Stimulated activated CD8-positive, alpha-beta memory T cell treated with anti-CD3 and anti-CD28 coated beads, Interleukin-12 subunit alpha, Interleukin-12 subunit beta, amount 100 ng/mL, for 24 hours (primary cell): ENCODE data around the gene RARB.

Experiments used
- DNase-seq: peaks from one replicate; pipeline ENCODE4 v3.0.0-alpha.2; 2020; ENCODE audit errors: extremely low read depth

RARB gene

DNA sequence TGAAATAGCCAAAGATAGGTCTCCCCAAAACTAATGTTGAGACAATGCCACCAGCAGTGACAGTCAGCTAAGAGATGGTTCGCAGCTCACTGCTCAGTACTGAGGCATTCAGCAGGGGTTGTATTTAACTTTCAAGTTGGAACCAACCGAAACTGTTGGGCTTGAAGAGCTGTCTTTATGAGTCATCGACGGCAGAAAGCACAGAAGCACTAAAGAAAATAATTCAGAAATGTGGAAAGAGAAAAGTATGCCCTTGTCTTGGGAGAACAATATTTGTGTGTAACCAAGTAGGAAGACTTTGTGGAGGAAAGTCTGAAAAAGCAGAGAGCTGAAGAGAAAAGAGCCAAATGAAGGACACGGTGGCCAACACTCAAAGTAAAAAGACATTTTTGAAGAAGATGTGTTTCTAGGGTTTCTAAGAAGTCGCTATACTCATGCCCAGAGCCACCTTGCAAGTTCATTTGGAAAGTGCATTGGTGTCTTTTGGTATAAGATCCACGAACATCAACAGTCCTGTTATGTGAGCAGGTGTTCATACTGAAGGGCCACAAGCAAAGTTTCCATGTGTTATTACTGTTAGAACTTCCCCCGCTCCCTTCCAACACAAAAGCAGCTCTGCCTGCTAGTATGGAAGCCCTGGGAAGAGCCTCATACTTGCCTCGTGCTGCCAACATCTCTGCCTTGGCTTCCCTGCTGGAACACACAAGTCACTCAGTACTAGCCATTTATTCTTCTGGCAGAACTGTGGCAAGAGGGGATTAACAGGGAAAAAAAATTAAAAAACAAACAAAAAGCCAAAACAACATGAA lies 4.1 kb upstream of the RARB start:
- DNase-seq = no peak

DNA sequence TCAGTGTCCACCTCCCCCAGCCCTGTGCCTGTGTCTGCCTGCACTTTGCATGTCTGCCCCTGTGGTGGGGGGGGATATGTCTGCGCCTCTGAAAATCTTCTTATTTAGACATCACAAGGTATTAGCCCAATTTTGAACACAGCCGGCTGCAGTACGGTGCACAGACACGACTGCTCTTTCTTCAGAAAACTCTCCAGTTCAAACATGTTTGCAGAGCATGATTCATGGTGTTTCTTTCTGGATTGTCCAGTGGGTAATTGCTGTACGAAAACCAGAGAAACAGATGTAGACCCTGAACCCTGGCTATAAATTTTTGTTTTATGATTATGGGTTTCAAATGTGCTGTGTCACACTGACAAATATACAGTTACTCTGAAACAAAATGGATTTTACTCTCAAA lies 3.4 kb upstream of the RARB start:
- no peak for DNase-seq

DNA sequence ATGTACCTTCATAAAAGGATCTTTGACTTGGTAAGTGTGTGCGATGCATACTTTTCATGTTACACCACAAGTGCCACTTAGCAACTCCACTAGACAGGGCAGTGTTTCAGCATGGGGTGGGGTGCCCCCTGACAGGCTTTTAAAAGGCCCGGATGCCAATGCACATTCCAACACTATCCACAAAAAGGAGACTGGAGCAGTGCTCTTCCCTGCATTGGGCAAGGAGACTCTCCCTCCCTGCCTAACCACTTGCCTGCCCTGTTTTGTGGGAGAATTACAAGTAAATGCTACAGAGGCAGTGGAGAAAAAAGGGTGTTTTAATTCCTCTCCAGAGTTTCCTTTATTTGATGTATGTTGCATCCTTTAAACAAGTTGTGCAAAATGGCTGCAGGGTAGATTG lies 1.7 kb upstream of the RARB start:
- DNase-seq = no peak

DNA sequence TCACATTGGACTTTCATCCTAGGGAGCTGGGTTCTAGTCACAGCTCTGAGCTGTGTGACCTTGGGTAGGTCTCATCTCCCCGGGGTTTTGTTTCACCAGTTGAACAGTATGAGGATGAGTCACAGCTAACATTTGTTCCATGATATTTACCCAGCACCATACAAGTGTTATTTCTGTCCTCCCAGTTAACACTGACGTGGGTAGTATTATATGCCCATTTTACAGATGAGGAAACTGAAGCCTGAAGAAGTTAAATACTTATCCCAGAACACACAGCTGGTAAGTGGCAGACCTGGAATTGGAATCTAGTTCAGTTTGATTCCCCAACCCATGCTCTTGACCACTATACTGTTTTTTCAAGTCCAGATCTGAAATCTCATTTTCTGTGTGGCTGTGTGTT lies 908 bp upstream of the RARB start:
- DNase-seq = no peak

DNA sequence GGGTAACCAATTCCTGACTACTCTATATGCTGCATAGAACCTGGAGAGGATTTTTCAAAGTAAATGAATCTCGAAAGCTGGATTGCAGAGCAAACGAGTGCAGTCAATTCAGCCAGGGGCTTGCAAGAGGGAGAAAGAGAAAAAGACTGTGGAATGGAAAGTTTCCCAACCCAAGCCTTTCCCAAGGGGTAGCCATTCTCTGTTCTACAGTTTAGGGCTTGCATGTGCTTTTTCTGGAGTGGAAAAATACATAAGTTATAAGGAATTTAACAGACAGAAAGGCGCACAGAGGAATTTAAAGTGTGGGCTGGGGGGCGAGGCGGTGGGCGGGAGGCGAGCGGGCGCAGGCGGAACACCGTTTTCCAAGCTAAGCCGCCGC lies 511 bp upstream of the RARB start:
- no peak for DNase-seq

DNA sequence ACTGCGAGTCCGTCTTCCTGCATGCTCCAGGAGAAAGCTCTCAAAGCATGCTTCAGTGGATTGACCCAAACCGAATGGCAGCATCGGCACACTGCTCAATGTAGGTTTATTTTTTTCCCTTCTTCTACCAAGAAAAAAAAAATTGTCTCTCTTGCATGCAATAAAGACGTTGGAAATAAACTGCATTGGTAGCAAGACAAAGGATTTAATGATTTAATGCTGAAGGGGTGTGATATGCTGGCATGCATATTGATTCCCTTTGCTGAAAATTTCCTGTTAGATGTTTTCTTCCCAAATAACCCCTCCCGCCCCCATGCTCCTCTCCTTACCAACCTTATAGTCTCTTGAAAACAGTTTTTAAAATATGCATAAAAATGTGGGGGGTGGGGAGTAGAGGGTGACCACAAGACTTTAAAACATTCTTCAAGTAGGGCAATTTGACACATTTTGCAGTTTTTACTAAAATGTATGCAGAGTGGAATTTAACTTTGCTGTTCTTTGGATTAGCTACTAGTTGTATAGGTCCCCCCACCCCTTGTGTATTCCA lies 799 bp downstream of the RARB start:
- no peak for DNase-seq

DNA sequence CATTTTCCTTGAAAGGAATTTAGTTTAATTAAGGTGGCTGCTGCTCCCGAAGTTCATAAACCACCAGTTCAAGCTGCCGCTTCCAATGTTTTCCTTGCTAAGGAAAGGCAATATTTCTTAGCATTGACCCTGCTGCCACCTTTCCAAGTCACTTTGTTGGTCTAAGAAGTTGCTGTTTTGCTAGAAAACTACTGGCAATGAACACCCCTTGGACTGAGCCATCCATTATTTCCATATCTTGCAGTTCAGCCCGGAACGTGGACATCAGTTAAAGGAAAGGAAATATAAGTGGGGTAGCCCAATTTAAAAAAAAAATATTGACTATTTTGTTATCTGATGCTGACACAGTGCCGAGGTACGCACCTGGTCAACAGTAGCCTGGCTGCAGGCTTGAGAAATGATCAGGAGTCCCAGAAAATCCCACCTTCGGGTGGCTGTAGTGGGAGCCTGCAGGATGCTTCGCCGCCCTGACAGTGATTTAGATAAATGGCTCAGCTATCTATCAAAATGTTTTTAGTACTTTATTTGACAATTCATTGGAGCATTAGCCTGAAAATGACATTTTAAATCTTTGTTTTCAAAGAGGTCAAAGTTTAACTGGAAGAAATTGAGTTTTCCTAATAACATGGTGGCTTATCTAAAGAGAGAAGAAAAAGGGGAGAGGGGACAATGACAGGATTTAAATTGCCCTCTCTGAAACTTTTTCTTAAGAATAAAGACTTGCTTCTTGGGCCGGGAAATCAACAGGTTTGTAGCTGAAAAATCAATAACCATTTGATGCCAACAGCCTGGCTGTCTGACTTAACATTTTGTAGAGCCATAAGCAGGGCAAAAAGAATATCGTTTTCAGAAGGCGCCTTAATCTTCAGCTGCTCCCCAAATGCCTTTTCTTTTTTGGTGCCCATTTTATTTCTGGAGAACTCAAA lies 1.6 kb downstream of the RARB start:
- DNase-seq = no peak

DNA sequence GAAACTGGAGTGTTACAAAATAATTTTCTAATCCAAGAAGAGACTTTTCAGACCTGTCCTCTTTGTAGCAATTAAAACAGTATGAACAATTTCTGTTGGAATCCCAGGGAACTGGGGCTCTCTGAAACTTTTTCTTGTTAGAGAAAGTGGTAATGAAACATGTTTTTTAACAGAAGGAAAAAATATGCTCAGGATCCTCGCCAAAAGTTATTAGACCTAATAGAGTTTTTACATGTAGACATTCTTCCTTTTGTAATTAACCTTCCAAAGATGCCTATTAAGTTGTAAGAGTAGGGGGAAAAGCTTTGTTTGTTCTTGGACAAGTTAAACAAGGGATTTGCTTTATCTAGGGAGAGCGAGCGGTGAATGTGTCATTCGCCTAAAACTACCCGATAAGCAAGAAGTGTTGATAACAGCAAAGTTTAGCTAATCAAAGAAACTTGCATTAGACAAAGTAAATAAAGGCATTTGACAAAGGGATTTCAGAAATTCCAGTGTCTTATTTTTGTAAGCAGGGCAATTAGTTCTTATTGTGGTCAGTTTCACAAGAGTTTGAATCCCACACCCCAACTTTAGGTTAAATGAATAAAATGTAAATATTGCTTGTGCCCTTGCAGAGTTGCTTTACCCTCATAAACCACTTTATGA lies 2.3 kb downstream of the RARB start:
- no peak for DNase-seq

DNA sequence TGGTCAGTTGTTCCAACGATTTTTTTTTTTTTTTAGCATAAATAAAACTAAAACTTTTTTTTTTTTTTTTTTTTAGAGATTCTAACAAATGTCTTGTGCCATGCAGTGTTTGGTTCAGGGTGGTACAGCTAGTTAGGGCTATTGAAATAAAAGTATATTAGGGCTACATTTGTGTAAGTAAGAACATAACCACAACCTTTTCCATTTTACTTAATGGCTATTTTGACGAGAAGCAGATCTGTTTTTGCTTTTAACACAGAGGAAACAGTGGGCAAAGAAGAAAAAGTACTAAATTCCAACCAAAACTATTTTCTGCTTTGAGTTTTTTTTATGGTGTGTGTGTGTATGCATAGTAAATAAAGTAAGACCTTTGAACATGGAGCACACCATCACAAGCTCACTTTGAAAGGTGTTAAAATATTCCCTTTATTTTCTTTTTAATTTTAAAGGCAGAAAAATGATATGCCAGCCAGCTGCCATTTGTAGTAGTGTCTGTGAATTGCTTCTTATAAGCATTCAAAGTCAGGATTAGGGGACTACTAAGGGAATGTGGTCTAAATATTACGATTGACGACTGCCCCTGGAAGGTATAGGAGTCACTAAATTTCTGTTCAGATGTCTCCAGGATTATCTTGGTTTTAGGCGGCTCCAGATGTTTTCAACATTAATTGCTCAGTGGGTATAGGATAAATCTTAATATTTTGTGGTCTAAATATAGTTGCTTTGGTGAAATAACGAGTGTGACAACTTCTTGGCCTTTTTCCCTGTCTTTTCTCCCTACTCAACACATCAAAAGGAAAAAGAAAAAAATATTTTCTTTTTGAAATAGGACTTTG lies 3.1 kb downstream of the RARB start:
- DNase-seq = no peak

DNA sequence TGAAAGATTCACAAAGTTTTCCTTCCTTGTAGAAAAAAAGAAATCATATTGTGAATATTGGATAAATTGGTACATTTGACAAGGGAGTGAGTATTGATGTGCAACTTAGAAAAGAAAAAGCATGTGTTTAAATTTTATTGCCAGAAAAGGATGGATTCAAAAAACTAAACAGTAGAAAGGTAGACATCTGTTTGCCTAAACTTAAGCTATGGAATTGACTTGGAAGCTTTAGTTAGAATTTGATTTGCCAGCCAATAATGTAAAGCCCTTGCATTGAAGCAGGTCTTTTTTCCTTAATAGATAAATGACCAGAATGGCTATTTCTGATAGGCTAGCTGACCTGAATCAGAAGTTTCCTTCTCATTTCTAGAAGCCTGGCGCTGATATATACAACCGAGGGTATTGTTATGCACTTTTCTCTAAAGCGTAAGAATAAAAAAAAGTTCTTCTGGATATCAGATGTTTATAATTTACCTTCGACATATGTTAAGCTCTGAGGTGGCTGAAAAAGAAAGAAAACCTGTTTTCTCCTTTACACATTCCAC lies 4.2 kb downstream of the RARB start:
- no peak for DNase-seq

DNA sequence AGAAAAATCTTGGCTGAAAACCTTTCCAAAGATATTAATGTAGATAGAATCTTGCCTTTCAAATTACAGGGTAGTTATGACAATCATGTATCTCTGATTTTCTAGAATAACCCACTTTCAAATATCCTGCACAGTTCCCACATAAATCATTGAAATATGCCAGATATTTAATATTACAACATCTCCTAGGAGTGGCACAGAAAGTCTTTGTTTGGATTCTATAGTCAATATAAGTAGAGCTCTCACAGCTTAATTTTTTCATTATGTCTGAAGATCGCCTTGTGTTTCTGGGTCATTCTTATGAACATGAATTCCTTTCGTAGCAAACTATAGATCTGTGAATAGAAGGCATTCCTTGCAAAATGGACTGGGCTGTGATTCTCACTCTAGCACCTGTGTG lies 5.0 kb downstream of the RARB start:
- DNase-seq = no peak

DNA sequence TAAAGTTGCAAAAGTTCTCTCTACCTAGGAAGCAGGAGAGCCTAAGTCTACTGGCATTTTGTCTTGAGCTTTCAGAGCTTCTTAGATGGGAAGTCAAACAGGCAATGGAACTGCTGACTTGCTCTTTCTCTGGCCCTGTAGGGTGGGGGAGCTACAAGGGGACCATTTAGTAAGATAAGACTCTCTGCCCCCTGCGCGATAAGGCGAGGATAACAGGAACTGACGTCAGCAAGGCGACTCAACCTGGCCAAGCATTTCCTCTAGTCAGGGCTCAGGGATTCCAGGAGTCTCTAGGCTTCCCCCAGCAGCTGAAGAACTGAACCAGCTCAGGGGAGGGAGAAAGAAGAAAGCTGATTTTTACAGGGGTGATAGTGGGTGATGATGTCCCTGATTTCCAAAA lies 5.8 kb downstream of the RARB start:
- DNase-seq = no peak

DNA sequence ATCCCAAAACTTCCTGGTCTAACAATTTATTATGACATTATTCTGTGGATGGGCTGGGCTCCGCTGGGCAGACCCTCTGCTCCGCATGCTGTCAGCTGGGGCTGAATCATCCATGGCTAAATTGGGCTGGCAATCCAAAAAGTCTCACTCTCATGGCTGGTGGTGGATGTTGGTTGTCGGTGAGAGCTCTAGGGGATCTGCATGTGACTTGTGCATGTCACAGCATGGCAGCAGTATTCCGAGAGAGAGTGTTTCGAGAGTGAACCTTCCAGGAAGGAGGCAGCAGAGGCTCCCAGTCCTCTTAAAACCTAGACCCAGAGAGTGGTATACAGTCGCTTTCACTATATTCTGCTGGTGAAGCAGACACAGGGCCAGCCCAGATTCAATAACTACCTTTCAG lies 9.9 kb downstream of the RARB start:
- no peak for DNase-seq

DNA sequence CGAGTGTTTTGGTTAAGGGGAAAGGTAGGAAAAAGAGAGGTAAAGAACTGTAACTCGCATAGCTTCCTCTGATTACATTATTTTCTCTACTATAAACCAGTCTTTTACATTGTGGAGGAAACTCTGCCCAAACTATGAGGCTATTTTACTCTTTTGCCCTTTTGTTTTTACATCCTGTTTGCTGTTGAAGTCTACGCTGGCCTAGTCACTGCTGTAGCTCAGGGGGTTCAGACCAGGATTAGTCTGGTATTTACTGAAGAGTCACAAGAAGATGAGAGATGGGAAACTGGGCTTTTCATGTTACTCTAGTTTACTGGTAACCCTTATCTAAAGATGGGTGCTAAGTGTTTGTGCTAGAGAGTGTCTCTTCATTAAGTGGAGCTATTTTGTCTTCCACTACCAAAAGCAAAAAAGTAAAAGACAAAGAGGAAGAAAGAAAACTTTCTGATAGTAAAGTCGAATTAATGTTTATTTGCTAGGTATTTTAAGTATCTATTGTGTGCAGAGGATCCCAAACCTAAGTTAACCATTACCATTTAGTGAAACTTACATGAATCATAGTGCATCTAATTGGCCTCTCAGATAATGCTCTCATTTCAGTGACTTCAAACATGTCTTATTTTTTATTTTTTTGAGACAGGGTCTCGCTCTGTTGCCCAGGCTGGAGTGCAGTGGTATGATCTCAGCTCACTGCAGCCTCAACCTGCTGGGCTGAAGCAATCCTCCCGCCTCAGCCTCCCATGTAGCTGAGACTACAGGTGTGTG lies 10.9 kb downstream of the RARB start:
- no peak for DNase-seq

DNA sequence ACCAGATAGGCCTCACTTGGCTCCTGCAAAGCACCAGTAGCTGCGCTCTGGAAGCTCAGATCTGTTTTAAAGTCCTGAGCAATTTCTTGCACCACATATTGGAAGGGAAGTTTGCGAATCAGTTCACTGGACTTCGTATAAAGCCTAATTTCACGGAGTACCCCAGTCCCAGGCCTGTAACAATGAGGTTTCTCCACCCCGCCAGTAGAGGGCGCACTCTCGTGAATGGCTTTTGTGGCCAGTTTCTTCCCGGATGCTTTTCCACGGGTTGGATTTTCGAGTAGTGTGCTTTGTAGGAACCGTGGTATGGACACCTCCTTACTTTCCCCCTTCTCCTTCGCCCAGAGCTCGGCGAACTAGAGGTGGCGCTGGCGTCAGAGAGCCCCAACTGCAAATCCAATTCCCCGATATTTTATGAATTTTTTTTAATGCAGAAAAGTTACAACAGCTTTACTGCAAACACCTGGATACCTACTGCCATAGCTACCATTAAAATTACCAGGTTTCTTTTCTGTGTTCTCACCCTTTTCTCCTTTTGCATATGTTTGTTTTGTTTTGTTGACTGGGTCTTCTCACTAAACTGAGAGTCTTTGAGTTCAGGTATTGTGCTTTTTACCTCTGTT lies 13.3 kb downstream of the RARB start:
- DNase-seq = no peak

DNA sequence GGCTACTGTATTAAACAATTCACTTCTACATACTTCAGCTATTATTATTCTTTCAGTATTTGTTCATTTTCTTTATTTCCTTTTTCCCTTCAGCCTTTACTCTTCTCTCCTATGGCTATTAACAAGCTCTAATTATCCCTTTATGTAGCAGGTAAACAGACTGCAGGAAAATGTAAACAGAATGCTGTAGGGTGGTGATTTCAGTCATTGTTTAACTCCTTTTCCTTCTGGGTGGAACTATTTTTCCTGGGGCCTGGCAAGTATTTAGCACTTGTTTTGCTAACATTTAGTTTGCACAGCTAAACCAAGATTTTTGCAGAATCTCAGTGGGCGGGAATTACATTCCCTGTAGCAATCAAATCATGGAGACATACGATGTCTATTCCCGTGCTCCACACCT lies 14.4 kb downstream of the RARB start:
- no peak for DNase-seq

DNA sequence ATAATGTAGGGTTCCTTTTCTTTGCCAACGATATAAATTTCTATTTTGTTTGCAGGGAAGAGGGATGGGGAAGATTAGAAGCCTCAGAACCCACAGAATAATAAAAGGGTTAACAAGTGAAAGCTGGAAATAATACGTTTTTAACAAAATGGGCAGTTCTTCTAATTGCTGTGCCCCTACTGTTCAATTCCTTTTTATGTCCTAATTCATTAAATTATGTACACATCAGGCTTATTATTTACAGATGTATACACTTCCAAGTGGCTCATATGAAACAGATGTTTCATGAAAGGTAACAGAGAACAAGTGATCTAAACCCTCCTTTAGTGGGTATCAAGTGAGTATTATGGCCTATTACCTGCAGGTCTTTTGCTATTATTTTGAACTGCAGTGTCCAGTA lies 16.2 kb downstream of the RARB start:
- no peak for DNase-seq

DNA sequence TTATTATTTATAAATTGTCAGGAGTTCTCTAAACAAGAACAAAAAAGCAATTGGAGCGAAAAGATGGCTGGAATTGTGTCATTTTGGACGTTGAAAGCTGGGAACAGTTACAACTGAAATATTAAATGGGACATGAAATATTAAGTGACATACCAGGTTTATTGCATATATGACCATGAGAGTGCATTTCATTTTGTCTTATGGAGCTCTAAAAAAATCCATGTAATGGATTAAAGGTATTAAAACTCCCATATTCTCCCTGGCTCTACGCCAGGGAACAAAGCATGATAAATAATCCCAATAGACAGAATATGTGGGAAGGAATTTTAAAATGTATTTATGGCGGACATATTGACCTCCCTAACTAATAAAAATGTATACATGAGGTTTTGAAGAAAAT lies 17.7 kb downstream of the RARB start:
- DNase-seq = no peak

DNA sequence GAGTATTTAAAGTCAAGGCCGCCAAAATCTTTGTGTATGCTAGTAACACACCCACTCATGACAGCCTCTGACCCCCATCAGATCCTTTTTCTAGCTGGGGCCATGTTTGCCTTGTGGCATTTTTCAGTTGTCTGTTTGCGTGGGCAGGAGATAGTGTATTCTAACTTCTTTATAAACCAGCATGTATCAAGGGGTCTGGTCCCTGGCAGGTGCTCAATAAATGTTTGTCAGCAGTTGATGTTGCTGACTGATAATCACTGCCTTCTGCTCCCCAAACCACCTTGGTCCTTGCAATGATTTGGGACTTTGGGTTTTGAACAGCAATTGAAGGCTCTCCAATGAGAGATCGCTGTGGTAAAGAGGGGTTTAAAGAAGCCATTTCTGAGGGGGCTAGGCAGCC lies 19.2 kb downstream of the RARB start:
- no peak for DNase-seq

DNA sequence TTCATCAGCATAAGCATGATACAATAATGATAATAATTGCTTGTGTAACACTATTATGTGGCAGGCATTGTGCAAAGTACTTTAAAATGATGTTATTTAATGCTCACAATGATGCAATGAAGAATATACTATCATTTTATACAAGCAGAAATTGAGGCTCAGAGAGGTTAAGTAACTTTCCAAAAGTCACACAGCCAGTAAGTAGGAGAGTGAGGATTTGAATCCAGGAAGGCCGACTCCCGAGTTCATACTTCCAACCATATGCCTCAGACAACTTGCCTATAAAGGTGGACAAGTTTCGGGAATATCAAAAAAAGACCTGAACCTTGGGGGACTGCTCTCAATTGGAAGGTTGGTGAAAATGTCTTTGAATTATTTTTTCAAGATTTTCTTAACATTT lies 19.9 kb downstream of the RARB start:
- no peak for DNase-seq
